HG03196 (cell line): ENCODE measurements around the gene CRB3.

Source experiments
- ATAC-seq: cut with Tn5 transposase; IDR thresholded peaks from one replicate; pipeline ENCODE4 v1.9.1; 2021; ENCODE audit not compliant: unreplicated experiment

Gene CRB3

DNA sequence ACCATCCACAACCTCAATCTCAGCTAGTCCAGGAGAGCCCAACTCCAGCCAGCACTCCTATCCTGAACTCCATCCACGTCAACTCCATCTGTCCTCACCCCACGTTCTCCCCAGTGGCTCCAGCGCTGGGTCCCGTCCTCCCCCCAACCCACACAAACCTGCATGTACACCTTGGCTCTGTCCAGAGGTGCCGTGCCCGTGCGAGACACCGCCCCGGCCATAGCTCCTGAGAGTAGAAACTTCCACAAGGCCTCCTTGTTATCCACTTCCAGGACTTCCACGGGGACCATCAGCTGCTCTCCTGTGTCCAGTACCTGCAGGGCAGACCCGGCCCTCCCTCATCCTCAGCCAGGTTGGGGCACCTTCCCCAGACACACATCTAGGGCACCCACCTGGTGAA lies 32.2 kb upstream of the CRB3 start:
- ATAC-seq = no peak

DNA sequence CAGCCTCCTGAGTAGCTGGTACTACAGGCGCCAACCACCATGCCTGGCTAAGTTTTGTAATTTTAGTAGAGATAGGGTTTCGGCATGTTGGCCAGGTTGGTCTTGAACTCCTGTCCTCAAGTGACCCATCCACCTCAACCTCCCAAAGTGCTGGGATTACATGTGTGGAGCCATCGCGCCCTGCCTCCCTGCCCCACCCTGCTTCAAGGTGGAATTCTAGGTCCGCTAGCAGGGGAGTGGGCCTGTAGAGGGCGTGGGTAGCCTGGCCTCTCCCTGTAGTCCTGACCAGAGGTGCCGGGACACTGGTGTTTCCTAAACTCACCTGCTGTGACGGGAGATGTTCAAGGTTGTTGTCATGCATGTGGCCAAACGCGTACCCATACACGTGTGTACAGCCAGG lies 30.9 kb upstream of the CRB3 start:
- no peak for ATAC-seq

DNA sequence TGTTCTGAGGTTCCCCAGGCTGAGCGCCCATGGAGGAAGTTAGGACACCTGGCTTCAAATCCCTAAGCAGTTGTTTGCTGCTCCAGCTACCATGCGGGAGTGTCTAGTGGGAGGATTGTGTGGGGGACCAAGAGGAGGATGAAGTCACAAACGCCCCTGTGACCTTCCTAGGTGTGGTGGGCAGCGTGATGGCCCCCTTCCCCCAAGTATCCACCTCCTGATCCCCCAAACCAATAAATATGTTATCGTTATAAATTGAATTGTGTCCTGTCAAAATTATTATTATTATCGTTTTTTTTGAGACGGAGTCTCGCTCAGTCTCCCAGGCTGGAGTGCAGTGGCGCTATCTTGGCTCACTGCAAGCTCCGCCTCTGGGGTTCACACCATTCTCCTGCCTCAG lies 30.4 kb upstream of the CRB3 start, which contains the start of gene SLC25A41:
Gene SLC25A41, minus strand, starts transcription at position 101 of the 400 bp plus-strand sequence. Its CDS starts 70 bp downstream, at position 31.
- no peak for ATAC-seq

DNA sequence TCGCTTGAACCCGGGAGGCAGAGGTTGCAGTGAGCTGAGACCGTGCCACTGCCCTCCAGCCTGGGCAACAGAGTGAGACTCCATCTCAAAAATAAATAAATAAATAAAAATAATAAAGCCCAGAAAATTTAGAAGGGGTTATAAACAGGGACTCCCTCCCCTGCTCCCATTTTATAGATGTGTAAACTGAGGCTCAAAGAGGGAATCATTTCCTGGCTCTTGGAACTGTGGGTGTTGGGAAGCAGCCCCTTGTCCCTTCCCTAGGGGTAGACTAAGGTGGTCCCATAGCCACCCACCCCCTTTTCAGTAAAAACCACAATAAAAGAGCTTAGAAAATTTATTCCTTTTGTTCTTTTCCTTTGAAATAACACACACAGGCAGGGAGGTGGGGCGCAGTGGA lies 24.3 kb upstream of the CRB3 start:
- no peak for ATAC-seq

DNA sequence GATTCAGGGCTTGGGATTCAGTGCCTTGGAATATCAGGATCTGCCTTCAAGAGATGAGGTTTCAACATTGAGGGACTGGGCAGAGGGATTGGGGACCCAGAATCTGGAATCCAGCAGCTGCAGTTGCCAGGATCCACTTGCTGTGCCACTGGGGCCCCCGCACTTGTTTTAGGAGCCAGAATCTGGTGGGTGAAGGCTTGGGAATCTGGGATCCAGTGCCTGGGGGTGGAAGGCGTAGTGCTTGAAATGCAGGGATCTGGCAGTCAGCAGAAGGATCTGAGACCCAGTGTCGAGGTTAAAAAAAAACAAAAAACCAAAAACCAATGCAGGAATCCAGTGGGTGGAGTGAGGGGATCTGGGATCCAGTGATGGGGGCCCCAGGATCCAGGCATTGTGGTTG lies 23.2 kb upstream of the CRB3 start:
- ATAC-seq = no peak

DNA sequence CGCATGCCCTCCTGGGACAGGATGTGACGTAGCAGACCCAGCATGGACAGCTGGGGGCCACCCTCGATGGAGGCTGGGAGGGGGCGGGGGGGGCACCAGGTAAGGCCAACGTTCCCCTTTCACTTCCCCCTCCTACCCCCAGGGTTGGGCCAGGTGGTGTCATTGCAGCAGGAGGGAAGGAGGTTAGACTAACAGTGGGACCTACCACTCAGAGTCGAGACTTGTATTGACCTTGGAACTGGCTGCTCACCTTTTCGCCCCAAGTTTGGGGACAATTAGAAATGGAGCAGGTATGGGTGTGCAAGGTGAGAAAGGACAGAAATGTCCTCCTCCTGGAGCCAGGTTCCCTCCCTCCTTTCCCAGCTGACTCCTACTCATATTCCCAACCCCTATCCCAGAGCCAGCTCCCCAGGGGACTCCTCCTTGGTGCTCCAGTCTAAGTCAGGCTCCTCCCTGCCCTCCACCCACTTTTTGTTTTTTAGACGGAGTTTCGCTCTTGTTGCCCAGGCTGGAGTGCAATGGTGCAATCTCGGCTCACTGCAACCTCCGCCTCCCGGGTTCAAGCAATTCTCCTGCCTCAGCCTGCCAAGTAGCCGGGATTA lies 21.9 kb upstream of the CRB3 start:
- ATAC-seq = no peak

DNA sequence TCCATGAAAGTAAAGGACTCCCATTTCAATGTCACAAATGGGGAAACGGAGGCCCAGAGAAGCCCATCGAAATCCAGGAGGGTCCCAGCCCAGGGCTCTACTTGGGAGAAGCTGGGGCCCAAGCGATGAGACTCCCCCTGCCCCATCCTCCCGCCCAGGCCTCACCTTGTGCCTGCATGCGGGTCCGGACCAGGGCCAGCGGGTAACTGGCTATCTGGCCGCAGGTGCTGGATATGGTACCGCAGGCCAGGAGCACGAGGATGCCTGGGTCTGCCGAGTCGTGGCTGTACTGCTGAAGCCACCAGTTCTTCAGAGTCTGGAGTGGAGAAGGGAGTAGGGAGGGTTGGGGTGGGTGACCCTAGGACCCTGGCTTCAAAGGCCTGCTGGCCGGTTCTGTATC lies 20.1 kb upstream of the CRB3 start:
- ATAC-seq = no peak

DNA sequence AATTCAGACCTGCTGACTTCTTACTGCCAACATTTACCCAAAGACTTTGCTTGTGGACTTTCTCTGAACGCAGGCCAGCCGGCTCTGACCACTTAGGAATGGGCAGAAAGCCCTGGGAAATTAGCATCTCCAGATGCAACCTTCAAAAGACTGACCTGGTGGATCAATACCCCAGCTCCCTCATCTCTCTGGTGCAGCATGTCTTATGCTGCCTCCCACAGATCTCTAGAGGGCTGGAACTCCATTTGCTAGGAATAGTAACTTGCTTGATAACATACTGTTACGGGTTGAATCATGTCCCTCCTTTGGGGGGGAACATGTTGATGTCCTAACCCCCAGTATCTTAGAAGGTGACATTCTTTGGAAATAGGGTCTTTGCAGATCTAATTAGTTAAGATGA lies 17.6 kb upstream of the CRB3 start:
- ATAC-seq = no peak

DNA sequence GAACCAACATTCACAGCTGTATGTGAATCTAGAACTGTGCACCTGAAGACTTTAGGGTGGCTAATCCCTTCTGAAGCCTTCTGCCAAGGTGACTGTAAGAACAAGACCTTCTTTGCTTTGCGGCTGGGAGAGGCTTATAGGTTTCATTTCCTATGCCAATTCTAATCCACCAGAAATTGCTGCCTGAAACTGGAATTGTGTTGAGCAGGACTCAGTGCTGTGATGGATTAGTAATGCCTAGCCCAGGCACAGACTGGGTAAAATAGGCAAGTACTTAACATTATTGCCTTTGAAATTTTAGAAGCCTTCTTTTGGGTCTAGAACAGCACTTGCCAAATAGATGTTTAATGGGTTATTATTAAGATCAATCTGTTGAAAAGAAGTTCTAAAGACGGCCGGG lies 16.0 kb upstream of the CRB3 start:
- no peak for ATAC-seq

DNA sequence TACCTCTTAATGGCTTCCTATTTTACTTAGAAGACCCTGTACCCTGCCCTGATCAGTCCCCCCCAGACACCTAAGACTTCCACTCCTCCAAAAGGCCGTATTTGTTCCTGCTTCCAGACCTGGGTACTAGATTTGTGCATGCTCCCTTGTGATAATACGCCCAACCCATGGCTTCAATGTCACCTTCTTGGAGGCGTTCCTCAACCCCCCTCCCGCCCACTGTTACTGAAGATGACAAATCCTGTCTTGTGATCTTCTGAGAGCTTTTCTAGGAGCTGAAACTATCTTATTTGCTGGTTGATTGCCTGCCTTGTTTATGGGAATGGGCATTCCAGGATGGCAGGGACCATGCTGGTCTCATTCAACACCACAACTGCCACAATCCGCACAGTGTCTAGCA lies 13.9 kb upstream of the CRB3 start:
- ATAC-seq = no peak

DNA sequence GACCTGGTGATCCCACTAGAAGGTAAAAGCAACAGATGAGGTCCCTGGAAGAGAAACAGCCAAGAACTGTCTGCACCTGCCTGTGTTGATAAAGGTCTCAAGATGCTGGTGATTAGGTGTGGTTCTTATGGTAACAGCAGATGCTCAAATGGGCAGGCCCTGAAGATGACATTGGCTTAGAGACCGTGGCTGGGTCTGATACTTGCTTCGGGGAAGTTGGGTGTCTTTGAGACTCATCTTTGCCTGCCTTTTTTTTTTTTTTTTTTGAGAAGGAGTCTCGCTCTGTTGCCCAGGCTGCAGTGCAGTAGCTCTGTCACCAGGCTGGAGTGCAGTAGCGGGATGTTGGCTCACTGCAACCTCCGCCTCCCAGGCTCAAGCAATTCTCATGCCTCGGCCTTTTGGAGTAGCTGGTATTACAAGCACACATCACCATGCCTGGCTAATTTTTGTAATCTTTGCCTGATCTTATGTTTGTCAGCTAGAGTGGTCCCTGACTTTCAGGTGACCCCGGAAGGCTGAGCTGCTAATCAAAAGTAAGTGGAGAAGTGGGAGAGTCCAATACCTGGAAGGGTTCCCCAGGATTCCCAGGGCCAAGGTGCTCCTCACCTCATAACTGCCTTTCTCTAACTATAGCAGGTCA lies 12.4 kb upstream of the CRB3 start:
- ATAC-seq = no peak

DNA sequence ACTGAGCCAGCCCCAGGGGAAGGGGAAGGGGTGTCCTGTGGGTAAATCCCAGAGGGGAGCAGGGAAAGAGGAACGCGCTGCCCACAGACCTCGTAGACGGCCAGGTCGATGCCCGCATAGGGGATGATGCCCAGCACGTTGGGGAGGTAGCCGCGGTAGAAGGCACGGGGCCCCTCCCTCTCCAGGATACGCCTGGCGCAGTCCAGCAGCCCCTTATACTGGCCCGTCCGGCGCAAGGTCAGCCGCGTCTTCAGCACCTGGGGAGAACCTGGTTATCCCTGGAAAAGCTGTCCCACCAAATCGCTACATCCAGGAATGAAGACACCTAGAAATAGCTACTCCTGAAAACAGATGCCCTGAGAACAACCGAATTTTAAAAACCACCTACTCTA lies 11.9 kb upstream of the CRB3 start:
- no peak for ATAC-seq

DNA sequence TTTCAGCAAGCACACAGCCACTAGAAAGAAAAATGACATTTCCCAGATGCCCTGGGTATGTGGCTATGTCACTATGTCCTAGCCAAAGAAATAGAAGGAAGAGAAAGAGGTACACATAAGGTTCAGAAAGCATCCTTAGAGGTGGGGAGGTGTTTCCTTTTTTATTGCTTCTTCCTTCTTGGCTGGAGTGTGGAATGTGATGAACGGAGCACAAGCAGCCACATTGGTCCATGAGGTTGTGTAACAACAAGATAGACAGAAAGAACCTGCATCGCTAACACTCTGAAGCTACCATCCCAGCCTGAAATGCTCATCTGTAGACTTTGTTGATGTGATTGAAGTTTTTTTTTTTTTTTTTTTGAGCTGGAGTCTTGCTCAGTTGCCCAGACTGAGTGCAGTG lies 11.2 kb upstream of the CRB3 start:
- no peak for ATAC-seq

DNA sequence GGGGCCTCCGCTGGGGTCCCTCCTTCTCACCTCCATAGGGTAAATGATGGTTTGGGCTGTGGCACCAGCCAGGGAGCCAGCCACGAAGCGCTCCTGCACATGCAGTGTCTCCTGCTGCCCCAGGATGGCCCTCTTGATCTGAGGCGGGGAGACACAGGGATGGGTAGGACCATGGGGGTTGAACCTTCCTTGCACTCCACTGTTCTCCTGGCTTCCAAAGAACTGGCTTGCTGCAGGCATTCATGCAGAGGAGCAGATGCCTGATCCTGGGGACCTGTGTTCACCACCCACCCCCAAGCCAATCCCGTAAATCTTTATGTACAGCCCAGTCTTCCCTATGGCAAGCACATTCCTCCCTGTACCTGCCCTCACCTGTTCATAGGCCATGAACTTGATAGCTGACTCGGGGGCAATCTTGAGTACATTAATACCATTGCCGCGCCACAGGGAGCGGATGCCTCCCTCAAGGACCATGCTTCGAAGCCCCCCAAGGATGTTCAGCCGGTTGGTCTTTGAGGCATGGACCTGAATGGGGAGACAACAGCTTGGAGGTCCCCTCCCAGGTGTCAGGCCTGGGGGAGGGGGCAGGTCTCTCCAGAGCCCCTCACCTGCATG lies 10.0 kb upstream of the CRB3 start:
- no peak for ATAC-seq

DNA sequence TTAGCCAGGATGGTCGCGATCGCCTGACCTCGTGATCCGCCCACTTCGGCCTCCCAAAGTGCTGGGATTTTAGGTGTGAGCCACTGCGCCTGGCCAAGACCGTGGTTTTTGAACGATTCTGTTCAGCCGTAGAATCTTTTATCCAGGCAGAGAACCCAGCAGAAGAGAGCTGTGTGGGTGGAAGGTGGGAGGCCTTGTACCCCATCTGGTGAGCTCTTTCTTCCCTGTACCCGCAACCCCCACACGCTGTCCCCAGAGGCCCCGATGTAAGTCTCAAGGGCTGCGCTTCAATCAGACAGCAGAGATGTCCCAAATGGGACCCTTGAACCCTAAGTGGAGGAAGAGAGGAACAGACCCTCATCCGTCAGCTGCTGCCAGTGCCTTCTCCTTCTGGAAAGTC lies 8.1 kb upstream of the CRB3 start:
- no peak for ATAC-seq

DNA sequence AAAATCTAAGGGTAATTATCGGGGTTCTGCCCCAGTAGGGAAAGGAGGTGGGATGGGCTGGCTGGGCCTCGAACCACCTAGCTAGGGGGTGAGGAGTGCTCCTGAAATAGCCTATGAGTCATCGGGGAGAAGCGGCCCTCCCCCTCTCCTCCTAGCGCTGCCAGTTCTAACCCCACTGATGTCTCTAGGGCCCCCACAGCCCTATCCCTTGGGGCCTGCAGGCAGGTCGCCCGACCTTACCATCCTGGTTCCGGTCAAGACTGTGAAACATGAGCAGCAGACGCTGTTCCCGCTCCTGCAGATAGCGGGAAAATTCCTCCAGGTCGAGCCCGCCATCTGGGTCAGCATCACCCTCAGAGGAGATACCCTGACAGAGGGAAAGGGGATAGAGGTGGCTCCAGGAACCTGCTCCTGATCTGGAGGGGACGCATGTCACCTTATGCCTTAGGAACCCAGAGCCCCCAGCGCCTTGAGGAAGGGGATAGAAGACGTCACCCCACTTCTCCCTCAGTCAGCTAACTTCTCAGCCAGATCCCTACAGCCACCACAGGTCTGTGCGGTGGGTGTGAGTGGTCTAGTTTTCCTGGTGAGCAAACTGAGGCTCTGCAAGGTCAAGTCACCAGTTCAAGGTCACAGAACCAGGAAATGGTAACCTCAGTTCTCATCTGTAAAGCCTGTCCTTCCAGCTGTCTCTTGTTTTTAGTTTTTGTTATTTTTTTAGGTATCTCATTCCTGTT lies 5.9 kb upstream of the CRB3 start:
- no peak for ATAC-seq

DNA sequence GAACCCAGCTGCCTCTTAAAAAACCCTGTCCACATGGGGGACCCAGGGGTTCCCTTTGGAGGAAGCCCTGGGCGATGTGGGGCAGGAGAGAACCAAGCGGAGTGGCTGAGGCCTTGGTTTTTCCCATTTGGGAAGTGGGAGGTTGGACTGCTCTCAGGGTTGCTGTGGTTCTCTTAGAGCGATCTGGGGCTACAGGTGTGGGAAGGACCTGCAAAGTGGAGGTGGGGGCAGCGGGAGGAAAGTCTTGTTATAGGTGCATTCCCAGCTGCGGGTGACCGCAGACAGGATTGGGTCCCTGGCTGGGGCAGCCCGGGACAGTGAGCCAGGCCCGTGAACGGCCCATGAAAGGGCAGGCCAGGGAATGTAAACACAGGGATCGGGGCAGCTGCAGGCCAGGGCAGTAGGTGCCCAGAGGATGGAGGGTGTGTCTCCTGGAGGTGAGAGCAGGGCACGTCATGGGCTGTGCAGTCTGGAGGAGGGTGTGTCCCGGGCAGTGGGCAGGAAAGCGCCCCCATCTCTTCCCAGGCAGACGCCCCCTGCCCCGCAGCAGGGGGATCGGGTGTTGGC lies 5.3 kb upstream of the CRB3 start:
- no peak for ATAC-seq

DNA sequence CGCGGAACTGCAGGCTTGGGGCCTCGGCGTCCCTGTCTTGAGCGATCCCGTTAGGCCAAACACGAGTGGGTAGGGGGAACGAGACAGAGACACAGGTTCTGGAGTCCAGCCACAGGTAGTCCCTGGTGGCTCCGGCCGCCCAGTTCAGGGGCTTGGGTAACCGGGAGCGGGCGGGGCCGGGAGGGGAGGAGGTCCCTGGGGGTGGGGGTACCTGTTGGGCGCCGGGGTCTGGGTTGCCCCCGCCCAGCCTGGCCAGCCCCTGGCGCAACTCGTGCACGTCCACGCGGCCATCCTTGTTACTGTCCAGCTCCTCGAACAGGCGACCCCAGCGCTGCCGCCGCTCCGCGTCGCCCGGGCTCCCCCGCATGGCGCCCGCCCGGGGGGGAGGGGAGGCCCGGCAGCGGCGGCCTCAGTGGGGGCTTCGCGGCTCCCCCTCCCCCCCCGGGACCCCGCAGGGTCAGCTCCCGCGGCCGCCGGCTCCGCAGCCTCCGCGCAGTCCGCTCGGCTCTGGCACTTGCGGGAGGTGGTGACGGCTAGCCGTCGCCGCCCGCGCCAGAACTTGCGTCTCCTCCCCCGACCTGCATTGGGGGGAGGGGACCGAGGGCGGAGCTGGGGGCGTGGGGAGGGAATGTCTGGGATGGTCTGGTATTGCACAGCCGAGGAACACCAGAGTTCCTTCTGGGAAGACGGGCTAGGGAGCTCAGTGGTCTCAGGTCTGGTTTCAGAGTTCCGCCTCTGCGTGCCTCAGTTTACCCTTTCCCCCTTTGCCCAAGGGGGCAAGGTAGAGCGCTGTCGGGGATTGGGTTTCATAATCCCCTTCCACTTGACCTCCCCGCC lies 4.6 kb upstream of the CRB3 start, which contains the start of gene SLC25A23:
Gene SLC25A23, minus strand, starts transcription at position 531 of the 837 bp plus-strand sequence. Its CDS starts 164 bp downstream, at position 367.
- ATAC-seq = peak; percentile 25

DNA sequence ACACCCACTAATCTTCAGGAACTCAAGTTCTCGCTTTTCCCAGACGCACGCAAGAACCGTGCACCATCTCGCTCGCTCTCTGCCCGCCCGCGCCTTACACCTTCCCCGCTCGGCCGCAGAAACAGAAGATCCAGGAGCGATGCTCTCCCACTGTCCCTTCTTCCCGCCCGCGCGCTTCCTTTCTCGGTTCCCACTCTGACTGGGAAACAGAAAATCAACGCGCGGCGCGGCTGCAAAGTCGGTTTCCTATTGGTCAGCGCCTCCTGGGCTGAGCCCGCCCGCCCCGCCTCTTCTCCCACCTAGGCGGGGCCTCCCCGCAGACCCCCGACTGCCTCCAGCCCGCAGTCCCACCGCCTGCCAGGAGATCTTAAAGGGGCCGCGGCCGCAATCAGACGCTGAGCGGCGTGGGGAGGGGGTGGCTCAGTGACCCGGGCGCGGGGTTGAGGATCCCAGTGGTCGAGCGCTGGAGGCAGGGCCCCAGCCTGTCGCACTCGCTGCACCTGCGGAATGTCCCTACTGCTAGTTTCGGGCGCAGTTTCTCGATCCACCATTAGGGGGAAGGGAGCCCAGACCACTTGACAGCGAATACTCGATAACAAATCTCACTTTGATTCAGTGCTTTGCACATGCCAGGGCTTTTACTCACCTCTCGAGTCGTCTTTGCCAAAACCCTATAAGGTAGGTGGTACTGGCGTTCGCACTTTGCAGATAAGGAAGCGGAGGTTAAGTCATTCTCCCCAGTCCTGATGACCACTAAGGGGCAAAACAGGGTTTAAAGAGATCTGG lies 3.8 kb upstream of the CRB3 start:
- peak; percentile 68 for ATAC-seq

DNA sequence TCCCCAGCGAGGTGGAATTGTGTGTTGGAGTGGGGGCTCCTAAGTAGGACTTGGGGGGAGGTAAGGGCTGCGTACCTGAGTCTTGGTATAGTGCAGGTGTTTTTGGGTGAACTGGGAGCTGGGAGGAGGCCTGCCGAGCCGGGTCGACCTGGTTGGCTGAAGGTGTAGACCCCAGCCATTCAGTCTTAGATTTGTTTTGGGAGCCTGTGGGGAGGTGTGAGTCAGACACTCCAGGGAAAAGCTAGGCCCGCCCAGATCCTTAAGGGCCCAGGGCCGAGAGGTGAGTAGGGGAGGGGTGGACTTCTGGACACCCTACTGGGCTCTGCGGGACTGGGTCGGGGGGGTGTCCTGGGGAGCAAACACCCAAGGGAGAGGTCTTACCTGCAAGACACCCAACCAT lies 935 bp downstream of the CRB3 start:
- no peak for ATAC-seq
